ENCODE measurements around the gene CYB561D2. TPM values are rescaled to one million over a fixed set of nuclear protein-coding genes. Genes with fewer than 3 reads are reported as not detected.
A peak's percentile ranks its signal among the peaks of the same experiment; 100 is the strongest.

Gene CYB561D2
- total and polyA plus RNA-seq, 2 of the 13 experiments (the other 11 are each of a cell fraction or from before 2014, with no cell fraction given) = 11.1 to 17.2 TPM

DNA sequence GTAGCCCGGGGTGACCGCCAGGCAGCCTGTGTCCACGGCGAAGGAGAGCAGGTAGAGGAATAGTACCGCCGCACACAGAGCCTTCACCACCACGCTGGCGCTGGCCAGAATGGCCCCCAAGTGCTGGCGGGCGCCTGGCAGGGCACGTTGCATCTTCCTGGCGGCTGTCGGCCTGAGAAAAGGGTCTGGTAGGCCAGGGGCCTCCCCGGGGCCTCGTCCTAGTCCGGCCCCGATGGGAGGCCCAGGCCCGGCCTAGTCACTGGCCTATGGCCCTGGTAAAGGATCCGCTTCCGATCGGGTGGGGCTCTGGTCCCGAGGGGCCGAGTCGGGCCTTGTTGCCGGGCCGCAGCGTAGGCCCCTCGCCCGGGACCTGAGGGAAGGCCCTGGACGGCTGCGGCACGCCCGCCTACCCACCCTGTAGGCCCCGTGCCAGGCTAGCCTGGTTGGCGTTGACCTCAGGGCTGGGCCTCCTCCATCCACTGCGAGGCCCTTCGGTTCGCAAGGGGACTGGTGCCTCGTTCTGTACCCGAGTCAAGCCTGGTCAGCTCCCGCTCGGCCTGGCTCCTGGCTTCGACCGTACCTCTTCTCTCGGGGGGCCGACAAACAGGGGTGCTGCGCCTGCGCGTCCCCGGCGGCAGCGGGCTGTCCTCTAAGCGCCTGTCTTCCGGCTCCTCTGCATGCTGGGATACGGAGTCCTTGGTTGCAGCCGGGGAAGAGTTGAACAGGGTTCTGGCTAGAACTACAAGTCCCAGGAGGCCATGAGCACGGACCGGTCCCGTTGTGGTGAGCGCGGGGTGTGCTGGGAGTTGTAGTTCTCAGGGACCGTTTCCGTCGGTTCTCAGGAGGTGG, 8.5 kb downstream of the CYB561D2 start, which contains the start of gene TMEM115 (continued):
- TF ChIP-seq KDM5B (CRISPR knock-in tag; IDR thresholded peaks at IDR 0.05; ENCODE audit: borderline replicate concordance) = peak; percentile 62
- TF ChIP-seq BRD4 (CRISPR knock-in tag; IDR thresholded peaks at IDR 0.05) = 0 out of 2 replicates have a peak, but pooled peaks have one; percentile 82
- TF ChIP-seq ZNF781 (CRISPR knock-in tag; IDR thresholded peaks at IDR 0.05; ENCODE audit: borderline replicate concordance, not compliant biosample characterization) = peak; percentile 92
- TF ChIP-seq, protein P1, sequence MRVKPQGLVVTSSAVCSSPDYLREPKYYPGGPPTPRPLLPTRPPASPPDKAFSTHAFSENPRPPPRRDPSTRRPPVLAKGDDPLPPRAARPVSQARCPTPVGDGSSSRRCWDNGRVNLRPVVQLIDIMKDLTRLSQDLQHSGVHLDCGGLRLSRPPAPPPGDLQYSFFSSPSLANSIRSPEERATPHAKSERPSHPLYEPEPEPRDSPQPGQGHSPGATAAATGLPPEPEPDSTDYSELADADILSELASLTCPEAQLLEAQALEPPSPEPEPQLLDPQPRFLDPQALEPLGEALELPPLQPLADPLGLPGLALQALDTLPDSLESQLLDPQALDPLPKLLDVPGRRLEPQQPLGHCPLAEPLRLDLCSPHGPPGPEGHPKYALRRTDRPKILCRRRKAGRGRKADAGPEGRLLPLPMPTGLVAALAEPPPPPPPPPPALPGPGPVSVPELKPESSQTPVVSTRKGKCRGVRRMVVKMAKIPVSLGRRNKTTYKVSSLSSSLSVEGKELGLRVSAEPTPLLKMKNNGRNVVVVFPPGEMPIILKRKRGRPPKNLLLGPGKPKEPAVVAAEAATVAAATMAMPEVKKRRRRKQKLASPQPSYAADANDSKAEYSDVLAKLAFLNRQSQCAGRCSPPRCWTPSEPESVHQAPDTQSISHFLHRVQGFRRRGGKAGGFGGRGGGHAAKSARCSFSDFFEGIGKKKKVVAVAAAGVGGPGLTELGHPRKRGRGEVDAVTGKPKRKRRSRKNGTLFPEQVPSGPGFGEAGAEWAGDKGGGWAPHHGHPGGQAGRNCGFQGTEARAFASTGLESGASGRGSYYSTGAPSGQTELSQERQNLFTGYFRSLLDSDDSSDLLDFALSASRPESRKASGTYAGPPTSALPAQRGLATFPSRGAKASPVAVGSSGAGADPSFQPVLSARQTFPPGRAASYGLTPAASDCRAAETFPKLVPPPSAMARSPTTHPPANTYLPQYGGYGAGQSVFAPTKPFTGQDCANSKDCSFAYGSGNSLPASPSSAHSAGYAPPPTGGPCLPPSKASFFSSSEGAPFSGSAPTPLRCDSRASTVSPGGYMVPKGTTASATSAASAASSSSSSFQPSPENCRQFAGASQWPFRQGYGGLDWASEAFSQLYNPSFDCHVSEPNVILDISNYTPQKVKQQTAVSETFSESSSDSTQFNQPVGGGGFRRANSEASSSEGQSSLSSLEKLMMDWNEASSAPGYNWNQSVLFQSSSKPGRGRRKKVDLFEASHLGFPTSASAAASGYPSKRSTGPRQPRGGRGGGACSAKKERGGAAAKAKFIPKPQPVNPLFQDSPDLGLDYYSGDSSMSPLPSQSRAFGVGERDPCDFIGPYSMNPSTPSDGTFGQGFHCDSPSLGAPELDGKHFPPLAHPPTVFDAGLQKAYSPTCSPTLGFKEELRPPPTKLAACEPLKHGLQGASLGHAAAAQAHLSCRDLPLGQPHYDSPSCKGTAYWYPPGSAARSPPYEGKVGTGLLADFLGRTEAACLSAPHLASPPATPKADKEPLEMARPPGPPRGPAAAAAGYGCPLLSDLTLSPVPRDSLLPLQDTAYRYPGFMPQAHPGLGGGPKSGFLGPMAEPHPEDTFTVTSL (CRISPR knock-in tag; IDR thresholded peaks at IDR 0.05; ENCODE audit: borderline replicate concordance) = no peak
- TF ChIP-seq ZNF556 (CRISPR knock-in tag; IDR thresholded peaks at IDR 0.05; ENCODE audit: borderline replicate concordance) = peak; percentile 36; the same call in 1 of the 2 replicates
- TF ChIP-seq ZNF552 (CRISPR knock-in tag; IDR thresholded peaks at IDR 0.05; ENCODE audit: borderline replicate concordance) = peak; percentile 87; the same call in 1 of the 2 replicates
- no peak for TF ChIP-seq ZNF180 (CRISPR knock-in tag; IDR thresholded peaks at IDR 0.05; ENCODE audit: borderline replicate concordance, low read depth)
- TF ChIP-seq KAT7 (CRISPR knock-in tag; IDR thresholded peaks at IDR 0.05; ENCODE audit: borderline replicate concordance) = peak; percentile 56; the same call in 1 of the 2 replicates
- TF ChIP-seq ZNF251 (CRISPR knock-in tag; IDR thresholded peaks at IDR 0.05) = no peak
- peak; percentile 69 for TF ChIP-seq ZNF768 (CRISPR knock-in tag; IDR thresholded peaks at IDR 0.05)
- TF ChIP-seq, protein P2, sequence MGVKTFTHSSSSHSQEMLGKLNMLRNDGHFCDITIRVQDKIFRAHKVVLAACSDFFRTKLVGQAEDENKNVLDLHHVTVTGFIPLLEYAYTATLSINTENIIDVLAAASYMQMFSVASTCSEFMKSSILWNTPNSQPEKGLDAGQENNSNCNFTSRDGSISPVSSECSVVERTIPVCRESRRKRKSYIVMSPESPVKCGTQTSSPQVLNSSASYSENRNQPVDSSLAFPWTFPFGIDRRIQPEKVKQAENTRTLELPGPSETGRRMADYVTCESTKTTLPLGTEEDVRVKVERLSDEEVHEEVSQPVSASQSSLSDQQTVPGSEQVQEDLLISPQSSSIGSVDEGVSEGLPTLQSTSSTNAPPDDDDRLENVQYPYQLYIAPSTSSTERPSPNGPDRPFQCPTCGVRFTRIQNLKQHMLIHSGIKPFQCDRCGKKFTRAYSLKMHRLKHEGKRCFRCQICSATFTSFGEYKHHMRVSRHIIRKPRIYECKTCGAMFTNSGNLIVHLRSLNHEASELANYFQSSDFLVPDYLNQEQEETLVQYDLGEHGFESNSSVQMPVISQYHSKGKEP (CRISPR knock-in tag; IDR thresholded peaks at IDR 0.05) = no peak; the same call in 1 of the 2 replicates
- TF ChIP-seq CAMTA2 (CRISPR knock-in tag; IDR thresholded peaks at IDR 0.05; ENCODE audit: borderline replicate concordance) = peak; percentile 55; the same call in 1 of the 2 replicates
- TF ChIP-seq CCAR2 (optimal IDR thresholded peaks at IDR 0.05; ENCODE audit: low read depth, low read length) = no peak
- TF ChIP-seq ZNF772 (CRISPR knock-in tag; IDR thresholded peaks at IDR 0.05) = peak; percentile 90; the same call in 1 of the 2 replicates
- TF ChIP-seq, protein P3, sequence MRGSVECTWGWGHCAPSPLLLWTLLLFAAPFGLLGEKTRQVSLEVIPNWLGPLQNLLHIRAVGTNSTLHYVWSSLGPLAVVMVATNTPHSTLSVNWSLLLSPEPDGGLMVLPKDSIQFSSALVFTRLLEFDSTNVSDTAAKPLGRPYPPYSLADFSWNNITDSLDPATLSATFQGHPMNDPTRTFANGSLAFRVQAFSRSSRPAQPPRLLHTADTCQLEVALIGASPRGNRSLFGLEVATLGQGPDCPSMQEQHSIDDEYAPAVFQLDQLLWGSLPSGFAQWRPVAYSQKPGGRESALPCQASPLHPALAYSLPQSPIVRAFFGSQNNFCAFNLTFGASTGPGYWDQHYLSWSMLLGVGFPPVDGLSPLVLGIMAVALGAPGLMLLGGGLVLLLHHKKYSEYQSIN (CRISPR knock-in tag; IDR thresholded peaks at IDR 0.05; ENCODE audit: borderline replicate concordance) = no peak
- TF ChIP-seq, protein P4, sequence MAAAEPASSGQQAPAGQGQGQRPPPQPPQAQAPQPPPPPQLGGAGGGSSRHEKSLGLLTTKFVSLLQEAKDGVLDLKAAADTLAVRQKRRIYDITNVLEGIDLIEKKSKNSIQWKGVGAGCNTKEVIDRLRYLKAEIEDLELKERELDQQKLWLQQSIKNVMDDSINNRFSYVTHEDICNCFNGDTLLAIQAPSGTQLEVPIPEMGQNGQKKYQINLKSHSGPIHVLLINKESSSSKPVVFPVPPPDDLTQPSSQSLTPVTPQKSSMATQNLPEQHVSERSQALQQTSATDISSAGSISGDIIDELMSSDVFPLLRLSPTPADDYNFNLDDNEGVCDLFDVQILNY (CRISPR knock-in tag; conservative IDR thresholded peaks at IDR 0.05) = 0 out of 2 replicates have a peak, but pooled peaks have one; percentile 49
- TF ChIP-seq RBFOX2 (IDR thresholded peaks at IDR 0.05; ENCODE audit: low read depth, low read length) = peak; percentile 89
